Common myeloid progenitor, CD34-positive (primary cell): ENCODE data around the gene IL4R.

ENCODE experiments used
- CTCF ChIA-PET: fragments of 350-600 bp; sonication (Branson Sonifier 250); formaldehyde crosslinking; loops from one replicate; lab custom pipeline; 2021; ENCODE audit warnings: antibody characterized with exemption; lab: Charles Lee
- POLR2A ChIA-PET: fragments of 350-600 bp; sonication (Branson Sonifier 250); formaldehyde crosslinking; loops from one replicate; lab custom pipeline; 2021; ENCODE audit warnings: antibody characterized with exemption; lab: Charles Lee
- DNase-seq, 3 donors: peaks; one replicate each; pipeline versions ENCODE4 v3.0.0 to v3.0.0-alpha.2; 2013
- H3K27ac ChIP-seq, 2 experiments: 1 replicate in 1 of 2; 2 replicates in 1 of 2; pipeline ENCODE4 v1.7.0; 2013; ENCODE audit warnings: inconsistent platforms in 2 of 2, low read length in 2 of 2, mild to moderate bottlenecking in 2 of 2, low read depth in 1 of 2, moderate library complexity in 1 of 2; ENCODE audit not compliant: severe bottlenecking in 2 of 2, insufficient read depth in 1 of 2, poor library complexity in 1 of 2
- H3K27me3 ChIP-seq, 5 experiments: replicated peaks in 2 of 5; 1 replicate in 3 of 5; 2 replicates in 2 of 5; pipeline versions ENCODE4 v1.6.1 to v1.7.0; 2013; ENCODE audit warnings: low read length in 4 of 5, mild to moderate bottlenecking in 2 of 5, moderate library complexity in 2 of 5, inconsistent platforms in 1 of 5; ENCODE audit not compliant: insufficient read depth in 5 of 5, control insufficient read depth in 4 of 5
- H3K36me3 ChIP-seq, 4 experiments: 1 replicate in 2 of 4; 2 replicates in 2 of 4; pipeline versions ENCODE4 v1.6.1 to v1.7.0; 2013; ENCODE audit warnings: low read length in 3 of 4, control low read depth in 1 of 4, mild to moderate bottlenecking in 1 of 4; ENCODE audit not compliant: control insufficient read depth in 4 of 4, insufficient read depth in 4 of 4
- H3K4me1 ChIP-seq, 4 experiments: 1 replicate in 3 of 4; 2 replicates in 1 of 4; pipeline versions ENCODE4 v1.6.1 to v1.7.1; 2013; ENCODE audit warnings: low read length in 3 of 4, mild to moderate bottlenecking in 3 of 4, control low read depth in 1 of 4, inconsistent platforms in 1 of 4, moderate library complexity in 1 of 4; ENCODE audit not compliant: control insufficient read depth in 4 of 4, insufficient read depth in 4 of 4; ENCODE audit errors: control extremely low read depth in 1 of 4
- H3K4me3 ChIP-seq, 7 experiments: 1 replicate in 4 of 7; 2 replicates in 3 of 7; pipeline versions ENCODE4 v1.5.1 to v1.7.0; 2013; ENCODE audit warnings: mild to moderate bottlenecking in 7 of 7, low read length in 6 of 7, moderate library complexity in 6 of 7, inconsistent platforms in 2 of 7, low read depth in 2 of 7, control low read depth in 1 of 7; ENCODE audit not compliant: insufficient read depth in 4 of 7, control insufficient read depth in 1 of 7; ENCODE audit errors: extremely low read depth in 1 of 7
- H3K9me3 ChIP-seq, 5 experiments: 1 replicate in 4 of 5; 2 replicates in 1 of 5; pipeline versions ENCODE4 v1.6.1 to v1.7.1; 2013; ENCODE audit warnings: low read length in 4 of 5, mild to moderate bottlenecking in 2 of 5, inconsistent platforms in 1 of 5, low read depth in 1 of 5, moderate library complexity in 1 of 5; ENCODE audit not compliant: control insufficient read depth in 4 of 5, insufficient read depth in 2 of 5; ENCODE audit errors: control extremely low read depth in 1 of 5
- WGBS: methylation state at CpG from one replicate; pipeline ENCODE4 v1.1.5; 2013; ENCODE audit not compliant: insufficient coverage; 5-methylcytosine and 5-hydroxymethylcytosine counted together

The IL4R gene

GRCh38 chr16:27374221-27374803, 60.5 kb downstream of the IL4R start:
- Histone ChIP-seq H3K27me3 (no peaks in the 10 kb centered on the region), H3K36me3 (no peaks in the 10 kb centered on the region), H3K9me3 (peaks cover 0 to 16% (median 3%) of the 10 kb centered on the region in 5 experiments), H3K27ac (no peak overlapping the region), H3K4me3 (peak overlapping the region in 2 of 7 experiments; percentile 6 to 17), H3K4me1 (peaks cover 2 to 56% (median 45%) of the 10 kb centered on the region in 4 experiments)
- ChIA-PET POLR2A (interaction anchor here (1.4 kb wide), 1 partner anchor 140 kb away, joined by 3 read pairs; no protein-coding TSS in a partner anchor), CTCF (interaction anchor here (0.9 to 10.8 kb wide), 11 partner anchors 14 to 219 kb away, joined by 3 to 95 read pairs (median 8); partner anchors contain the start of gene IL21R)
- WGBS, result 15% methylated on average over 5 of the region's 8 CpGs
- peak in 2 of 3 donors; percentile 41 to 47 for DNase-seq

- H3K4me3 ChIP-seq, result peak overlapping the region in 1 of 7 experiments; percentile 6
- WGBS, result 41% methylated on average over 9 of the region's 9 CpGs
- H3K27ac ChIP-seq, result no peak overlapping the region
- H3K27me3 ChIP-seq, result no peaks in the 10 kb centered on the region
- ChIA-PET CTCF (interaction anchor here (0.8 to 10.8 kb wide), 17 partner anchors 14 to 225 kb away, joined by 3 to 95 read pairs (median 4); partner anchors contain the start of gene IL21R), POLR2A (interaction anchor here (0.7 to 1.4 kb wide), 3 partner anchors 53 to 141 kb away, joined by 3 to 4 read pairs (median 3); no protein-coding TSS in a partner anchor)
- H3K4me1 ChIP-seq, result peaks cover 2 to 60% (median 46%) of the 10 kb centered on the region in 4 experiments
- peaks cover 0 to 12% (median 3%) of the 10 kb centered on the region in 5 experiments for H3K9me3 ChIP-seq
- peak; percentile 76 to 86 (median 81) for DNase-seq
- no peaks in the 10 kb centered on the region for H3K36me3 ChIP-seq
These were observed 61.1 kb downstream of the IL4R start for GRCh38 chr16:27374804-27375425.

GRCh38 chr16:27377666-27378485, 64.1 kb downstream of the IL4R start:
- POLR2A ChIA-PET, result no interaction called here
- Histone ChIP-seq H3K4me1 (peaks cover 2 to 65% (median 34%) of the 10 kb centered on the region in 4 experiments), H3K9me3 (no peaks in the 10 kb centered on the region), H3K36me3 (no peaks in the 10 kb centered on the region), H3K27ac (no peak overlapping the region), H3K27me3 (no peaks in the 10 kb centered on the region), H3K4me3 (no peak overlapping the region)
- no peak for DNase-seq
- CTCF ChIA-PET, result interaction anchor here (0.8 to 10.8 kb wide), 5 partner anchors 10 to 207 kb away, joined by 3 to 95 read pairs (median 5); no protein-coding TSS in a partner anchor
- 94% methylated on average over 2 of the region's 4 CpGs for WGBS

- H3K36me3 ChIP-seq, result no peaks in the 10 kb centered on the region
- H3K9me3 ChIP-seq, result peaks cover 0 to 2% (median 0%) of the 10 kb centered on the region in 5 experiments
- ChIA-PET POLR2A (no interaction called here), CTCF (interaction anchor here (0.8 to 10.8 kb wide), 5 partner anchors 10 to 208 kb away, joined by 3 to 95 read pairs (median 5); no protein-coding TSS in a partner anchor)
- WGBS, result 45% methylated on average over 9 of the region's 11 CpGs
- peaks cover under 1 to 66% (median 32%) of the 10 kb centered on the region in 4 experiments for H3K4me1 ChIP-seq
- no peaks in the 10 kb centered on the region for H3K27me3 ChIP-seq
- peak in 2 of 3 donors; percentile 51 to 57 for DNase-seq
- H3K27ac ChIP-seq, result no peak overlapping the region
- H3K4me3 ChIP-seq, result no peak overlapping the region
These were observed 65.2 kb downstream of the IL4R start for GRCh38 chr16:27378871-27379481.

GRCh38 chr16:27379919-27380318, 66.1 kb downstream of the IL4R start:
- WGBS, result 100% methylated on average over 7 of the region's 9 CpGs
- ChIA-PET POLR2A (no interaction called here), CTCF (interaction anchor here (0.7 to 1.6 kb wide), 3 partner anchors 8 to 19 kb away, joined by 3 to 5 read pairs (median 3); no protein-coding TSS in a partner anchor)
- no peaks in the 10 kb centered on the region for H3K27me3 ChIP-seq
- no peak overlapping the region for H3K27ac ChIP-seq
- no peak for DNase-seq
- H3K36me3 ChIP-seq, result no peaks in the 10 kb centered on the region
- peaks cover 0 to 66% (median 23%) of the 10 kb centered on the region in 4 experiments for H3K4me1 ChIP-seq
- H3K4me3 ChIP-seq, result no peak overlapping the region
- peaks cover 0 to 9% (median 5%) of the 10 kb centered on the region in 5 experiments for H3K9me3 ChIP-seq

GRCh38 chr16:27381236-27381635, 67.5 kb downstream of the IL4R start:
- no peak for DNase-seq
- POLR2A ChIA-PET, result no interaction called here
- peaks cover 0 to 64% (median 20%) of the 10 kb centered on the region in 4 experiments for H3K4me1 ChIP-seq
- peaks cover 0 to 12% (median 5%) of the 10 kb centered on the region in 5 experiments for H3K9me3 ChIP-seq
- H3K4me3 ChIP-seq, result no peak overlapping the region
- H3K27me3 ChIP-seq, result no peaks in the 10 kb centered on the region
- CTCF ChIA-PET, result interaction anchor here (1.3 kb wide), 1 partner anchor 17 kb away, joined by 3 read pairs; no protein-coding TSS in a partner anchor
- H3K36me3 ChIP-seq, result no peaks in the 10 kb centered on the region
- no peak overlapping the region for H3K27ac ChIP-seq
